ENCODE data around the gene CD177. TPM values are rescaled to one million over a fixed set of nuclear protein-coding genes. Genes with fewer than 3 reads are reported as not detected.
A peak's percentile ranks its signal among the peaks of the same experiment; 100 is the strongest.
"Not testable (repeated sequence)": the region's sequence is repeated elsewhere in the genome, so short reads cannot be mapped to it uniquely, and the experiment has no call there.

CD177 gene
- total RNA-seq, 1 experiment from 2014 or later = 0.05 TPM

DNA sequence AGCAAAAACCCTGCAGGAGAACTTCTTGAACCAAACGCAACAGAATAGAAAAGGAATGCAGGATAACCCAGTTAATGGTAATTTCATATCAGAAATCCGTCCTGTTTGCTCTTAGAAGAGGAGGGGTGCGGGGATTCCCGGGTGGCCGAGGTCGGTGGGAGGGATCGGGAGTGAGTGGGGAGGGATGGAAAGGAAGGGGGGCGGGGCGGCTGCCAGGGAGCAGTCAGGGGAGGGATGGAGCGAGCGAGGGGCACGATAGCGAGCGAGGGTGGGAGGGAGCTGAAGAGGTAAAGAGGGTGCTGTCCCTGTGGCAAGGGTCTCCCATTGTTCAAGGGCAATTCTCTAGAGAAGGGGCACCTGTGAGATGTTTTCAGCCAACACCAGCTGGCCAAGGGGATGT is 26.5 kb downstream of the CD177 start:
- Histone ChIP-seq H3K4me3 (no peak overlapping the region), H3K27me3 (replicated peaks) (no peaks in the 10 kb centered on the region), H3K9me3 (replicated peaks) (no peaks in the 10 kb centered on the region), H3K4me1 (replicated peaks) (peaks cover 6% of the 10 kb centered on the region), H3K36me3 (no peaks in the 10 kb centered on the region), H3K27ac (no peak overlapping the region)
- no peak for DNase-seq (ENCODE audit: low read depth in 1 of 2, low spot score in 2 of 2)

GRCh38 chr19:43380771-43381386 is 27.4 kb downstream of the CD177 start:
- no peak overlapping the region for H3K4me3 ChIP-seq
- no peaks in the 10 kb centered on the region for H3K9me3 ChIP-seq (replicated peaks)
- H3K36me3 ChIP-seq = no peaks in the 10 kb centered on the region
- H3K27me3 ChIP-seq (replicated peaks) = no peaks in the 10 kb centered on the region
- H3K27ac ChIP-seq = no peak overlapping the region
- peaks cover 6% of the 10 kb centered on the region for H3K4me1 ChIP-seq (replicated peaks)
- no peak for DNase-seq (ENCODE audit: low read depth in 1 of 2, low spot score in 2 of 2)

- H3K36me3 ChIP-seq; H3K4me1 ChIP-seq (replicated peaks): not testable (repeated sequence)
- peak in 1 of 2 experiments; percentile 17 for DNase-seq (ENCODE audit: low read depth in 1 of 2, low spot score in 2 of 2)
Measured at GRCh38 chr19:43382586-43383216, 29.2 kb downstream of the CD177 start.

GRCh38 chr19:43383254-43383653 is 29.8 kb downstream of the CD177 start:
- not testable (repeated sequence) for DNase-seq (ENCODE audit: low read depth in 1 of 2, low spot score in 2 of 2); H3K27me3 ChIP-seq (replicated peaks)

More at GRCh38 chr19:43382586-43383216, 29.2 kb downstream of the CD177 start:
- H3K9me3 ChIP-seq (replicated peaks); H3K4me3 ChIP-seq; H3K27me3 ChIP-seq (replicated peaks); H3K27ac ChIP-seq: not testable (repeated sequence)

GRCh38 chr19:43383759-43384158 is 30.3 kb downstream of the CD177 start:
- not testable (repeated sequence) for H3K4me1 ChIP-seq (replicated peaks); H3K9me3 ChIP-seq (replicated peaks); H3K4me3 ChIP-seq; DNase-seq (ENCODE audit: low read depth in 1 of 2, low spot score in 2 of 2); H3K36me3 ChIP-seq; H3K27ac ChIP-seq; H3K27me3 ChIP-seq (replicated peaks)

More at GRCh38 chr19:43383254-43383653, 29.8 kb downstream of the CD177 start:
- H3K36me3 ChIP-seq; H3K27ac ChIP-seq; H3K4me3 ChIP-seq; H3K9me3 ChIP-seq (replicated peaks); H3K4me1 ChIP-seq (replicated peaks): not testable (repeated sequence)

DNA sequence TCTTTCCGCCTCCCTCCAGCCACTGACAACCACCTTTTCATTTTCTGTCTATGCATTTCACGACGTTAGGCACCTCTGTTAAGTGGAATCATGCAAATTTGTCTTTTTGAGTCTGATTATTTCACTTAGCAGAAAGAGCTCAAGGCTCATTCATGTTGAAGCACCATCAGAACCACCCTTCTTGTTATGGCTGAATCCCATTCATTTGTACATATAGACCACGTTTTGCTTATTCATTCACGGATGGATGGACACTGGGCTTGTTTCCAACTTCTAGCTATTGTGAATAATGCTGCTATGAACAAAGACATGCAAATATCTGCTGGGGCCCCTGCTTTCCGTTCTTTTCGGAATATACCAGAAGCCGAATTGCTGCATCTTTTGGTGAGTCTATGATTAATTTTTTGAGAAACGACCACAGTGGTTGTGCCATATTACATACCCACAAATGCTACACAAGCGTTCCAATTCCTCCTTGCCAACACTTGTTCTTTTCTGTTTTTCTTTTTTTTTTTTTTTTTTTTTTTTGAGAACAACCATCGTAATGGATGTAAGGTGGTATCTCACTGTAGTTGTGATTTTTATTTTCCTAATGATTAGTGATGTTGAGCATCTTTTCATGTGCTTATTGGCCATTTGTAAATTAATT is 37.5 kb downstream of the CD177 start:
- DNase-seq (ENCODE audit: low read depth in 1 of 2, low spot score in 2 of 2); H3K36me3 ChIP-seq; H3K9me3 ChIP-seq (replicated peaks); H3K27me3 ChIP-seq (replicated peaks); H3K4me1 ChIP-seq (replicated peaks); H3K27ac ChIP-seq; H3K4me3 ChIP-seq: not testable (repeated sequence)

- not testable (repeated sequence) for H3K27ac ChIP-seq; DNase-seq (ENCODE audit: low read depth in 1 of 2, low spot score in 2 of 2); H3K4me3 ChIP-seq; H3K9me3 ChIP-seq (replicated peaks); H3K4me1 ChIP-seq (replicated peaks); H3K36me3 ChIP-seq; H3K27me3 ChIP-seq (replicated peaks)
Measured at GRCh38 chr19:43391552-43391935, 38.1 kb downstream of the CD177 start.

DNA sequence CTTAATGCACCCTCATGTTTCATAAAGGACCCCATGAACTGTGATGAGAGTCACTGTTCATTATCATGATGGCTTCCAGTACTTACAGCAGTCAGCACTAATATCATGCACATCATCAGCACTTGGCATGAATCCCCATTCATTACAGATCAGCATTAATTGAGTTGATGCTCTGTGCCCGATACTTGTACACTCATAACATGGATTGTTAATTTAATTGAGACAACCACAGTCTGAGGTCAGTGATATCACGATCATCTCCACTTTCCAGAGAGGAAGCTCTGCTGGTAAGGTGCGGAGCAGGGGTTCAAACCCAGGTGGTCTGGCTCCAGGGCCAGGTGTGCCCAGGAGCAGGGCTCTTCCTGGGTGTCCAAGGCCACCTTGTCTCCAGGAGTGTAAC is 40.0 kb downstream of the CD177 start:
- not testable (repeated sequence) for H3K27me3 ChIP-seq (replicated peaks); H3K4me3 ChIP-seq; H3K9me3 ChIP-seq (replicated peaks); DNase-seq (ENCODE audit: low read depth in 1 of 2, low spot score in 2 of 2); H3K27ac ChIP-seq; H3K36me3 ChIP-seq; H3K4me1 ChIP-seq (replicated peaks)

DNA sequence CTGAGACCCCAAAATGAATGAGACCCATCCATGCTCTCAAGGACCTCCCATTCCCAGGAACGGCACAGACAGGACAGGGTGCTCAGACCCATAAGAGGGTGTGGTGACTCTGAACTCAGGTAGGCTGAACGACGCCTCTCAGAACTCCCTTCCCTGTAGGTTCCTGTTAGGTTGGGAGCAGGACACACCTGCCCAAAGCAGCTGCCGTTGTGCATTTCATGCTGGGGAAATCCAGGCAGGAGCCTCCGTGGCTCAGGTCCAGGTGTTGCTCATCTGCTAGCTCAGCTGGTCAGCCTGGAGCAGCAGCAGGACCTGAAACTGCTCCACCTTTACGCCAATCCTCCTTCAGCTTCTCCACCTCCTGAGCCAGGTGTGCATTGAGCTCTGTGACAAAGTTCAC is 42.1 kb downstream of the CD177 start:
- H3K4me1 ChIP-seq (replicated peaks) = no peaks in the 10 kb centered on the region
- H3K9me3 ChIP-seq (replicated peaks) = no peaks in the 10 kb centered on the region
- H3K36me3 ChIP-seq = no peaks in the 10 kb centered on the region
- peaks cover 10% of the 10 kb centered on the region for H3K27me3 ChIP-seq (replicated peaks)
- no peak overlapping the region for H3K4me3 ChIP-seq
- no peak for DNase-seq (ENCODE audit: low read depth in 1 of 2, low spot score in 2 of 2)
- H3K27ac ChIP-seq = no peak overlapping the region

GRCh38 chr19:43406297-43406696 is 52.8 kb downstream of the CD177 start:
- Histone ChIP-seq H3K27ac (no peak overlapping the region), H3K36me3 (no peaks in the 10 kb centered on the region), H3K4me3 (no peak overlapping the region), H3K27me3 (replicated peaks) (peaks cover 5% of the 10 kb centered on the region; the same call in 1 of the 2 replicates), H3K9me3 (replicated peaks) (no peaks in the 10 kb centered on the region), H3K4me1 (replicated peaks) (no peaks in the 10 kb centered on the region)
- no peak for DNase-seq (ENCODE audit: low read depth in 1 of 2, low spot score in 2 of 2)

- no peak overlapping the region for H3K4me3 ChIP-seq
- H3K27me3 ChIP-seq (replicated peaks) = peaks cover 4% of the 10 kb centered on the region; the same call in 1 of the 2 replicates
- H3K4me1 ChIP-seq (replicated peaks) = no peaks in the 10 kb centered on the region
- no peak overlapping the region for H3K27ac ChIP-seq
- H3K36me3 ChIP-seq = no peaks in the 10 kb centered on the region
- DNase-seq (ENCODE audit: low read depth in 1 of 2, low spot score in 2 of 2) = no peak
- no peaks in the 10 kb centered on the region; the same call in 1 of the 2 replicates for H3K9me3 ChIP-seq (replicated peaks)
Measured at GRCh38 chr19:43407416-43408005, 54.0 kb downstream of the CD177 start.

DNA sequence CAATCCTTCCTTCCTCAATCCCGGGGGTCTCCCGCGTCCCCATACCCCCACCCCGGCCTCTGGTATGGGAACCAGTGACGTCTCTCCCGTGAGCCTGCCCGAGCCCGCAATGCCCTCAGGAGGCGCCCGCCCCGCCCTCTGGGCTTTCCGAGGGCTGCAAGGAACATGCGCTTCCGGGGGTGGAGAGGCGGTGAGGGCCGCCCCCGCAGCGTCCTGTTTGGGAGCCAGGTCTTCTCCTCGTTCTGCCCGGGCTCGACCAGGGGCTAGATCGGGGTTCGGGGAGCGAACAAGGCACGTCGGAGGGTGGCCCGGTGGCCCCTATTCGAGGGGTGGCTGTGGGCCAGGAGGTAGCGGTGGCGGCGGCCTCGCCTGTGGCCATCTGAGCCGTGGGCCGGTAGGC is 54.6 kb downstream of the CD177 start:
- no peak for DNase-seq (ENCODE audit: low read depth in 1 of 2, low spot score in 2 of 2)
- Histone ChIP-seq H3K4me1 (replicated peaks) (no peaks in the 10 kb centered on the region), H3K4me3 (no peak overlapping the region), H3K27ac (no peak overlapping the region), H3K27me3 (replicated peaks) (peaks cover 1% of the 10 kb centered on the region; the same call in 1 of the 2 replicates), H3K36me3 (no peaks in the 10 kb centered on the region), H3K9me3 (replicated peaks) (no peaks in the 10 kb centered on the region; the same call in 1 of the 2 replicates)

DNA sequence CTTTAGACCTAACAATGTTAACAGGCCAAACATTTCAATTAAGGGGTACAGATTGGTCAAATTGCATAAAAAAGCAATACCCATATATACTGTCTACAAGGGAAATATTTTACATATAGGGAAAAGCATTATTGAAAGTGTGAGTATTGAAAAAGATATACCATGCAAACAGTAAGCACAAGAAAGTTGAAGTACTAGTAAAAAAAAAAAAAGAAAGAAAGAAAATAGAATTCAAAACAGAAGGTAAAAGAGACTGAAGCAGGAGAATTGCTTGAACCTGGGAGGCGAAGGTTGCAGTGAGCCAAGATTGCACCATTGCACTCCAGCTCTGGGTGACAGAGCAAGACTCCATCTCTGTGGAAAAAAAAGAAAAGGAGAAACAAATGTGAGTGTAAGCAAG is 55.9 kb downstream of the CD177 start:
- H3K4me1 ChIP-seq (replicated peaks) = no peaks in the 10 kb centered on the region
- no peak overlapping the region for H3K27ac ChIP-seq
- no peaks in the 10 kb centered on the region for H3K36me3 ChIP-seq
- H3K4me3 ChIP-seq = no peak overlapping the region
- H3K9me3 ChIP-seq (replicated peaks) = no peaks in the 10 kb centered on the region; the same call in 1 of the 2 replicates
- no peak for DNase-seq (ENCODE audit: low read depth in 1 of 2, low spot score in 2 of 2)
- H3K27me3 ChIP-seq (replicated peaks) = no peaks in the 10 kb centered on the region; the same call in 1 of the 2 replicates

GRCh38 chr19:43412441-43412840 is 59.0 kb downstream of the CD177 start:
- no peaks in the 10 kb centered on the region; the same call in 1 of the 2 replicates for H3K9me3 ChIP-seq (replicated peaks)
- no peaks in the 10 kb centered on the region for H3K27me3 ChIP-seq (replicated peaks)
- no peaks in the 10 kb centered on the region for H3K4me1 ChIP-seq (replicated peaks)
- DNase-seq (ENCODE audit: low read depth in 1 of 2, low spot score in 2 of 2) = no peak
- no peak overlapping the region for H3K4me3 ChIP-seq
- H3K27ac ChIP-seq = no peak overlapping the region
- no peaks in the 10 kb centered on the region for H3K36me3 ChIP-seq
